ENCODE results near the gene ARHGAP32. TPM values are rescaled to one million over a fixed set of nuclear protein-coding genes. Genes with fewer than 3 reads are reported as not detected.

The ARHGAP32 gene
- total RNA-seq, 2 experiments from 2014 or later: not detected

- no peak overlapping the region for H3K27ac ChIP-seq (ENCODE audit: low read depth, low read length, poor library complexity, severe bottlenecking)
- H2AFZ ChIP-seq (ENCODE audit: low read length): no peak overlapping the region
- no peaks in the 10 kb centered on the region for H3K4me1 ChIP-seq (ENCODE audit: insufficient read depth, low read length, poor library complexity, severe bottlenecking)
- no peak overlapping the region for H3K4me2 ChIP-seq (ENCODE audit: low read length)
- H3K9me2 ChIP-seq (ENCODE audit: insufficient read depth, low read length): no peaks in the 10 kb centered on the region
- TF ChIP-seq CTCF (conservative IDR thresholded peaks at IDR 0.05; ENCODE audit: low read length) (no peak), EZH2phosphoT487 (IDR thresholded peaks at IDR 0.05; ENCODE audit: borderline replicate concordance, low read depth, low read length) (no peak)
- ChIA-PET POLR2A (no interaction called here), CTCF (ENCODE audit: unreplicated experiment) (no interaction called here)
- H3K9me3 ChIP-seq (ENCODE audit: low read length): no peaks in the 10 kb centered on the region
- no peaks in the 10 kb centered on the region for H4K20me1 ChIP-seq (ENCODE audit: insufficient read depth, low read length)
- H3K79me2 ChIP-seq (ENCODE audit: insufficient read depth, low read depth, low read length): no peaks in the 10 kb centered on the region
- intact Hi-C loops (cut with micrococcal nuclease; ENCODE audit: unreplicated experiment): no loop called here
- no peak overlapping the region for H3K4me3 ChIP-seq (ENCODE audit: low read depth, low read length, poor library complexity, severe bottlenecking)
- no TSS peak for BruUV-seq (replicated peaks)
- H3K36me3 ChIP-seq (ENCODE audit: insufficient read depth, low read length): no peaks in the 10 kb centered on the region
- no peak for DNase-seq (ENCODE audit: low spot score)
Measured at GRCh38 chr11:129237456-129237855, 45.3 kb upstream of the ARHGAP32 start.

GRCh38 chr11:129236850-129237249 lies 44.7 kb upstream of the ARHGAP32 start:
- no peak overlapping the region for H3K4me2 ChIP-seq (ENCODE audit: low read length)
- CTCF ChIA-PET (ENCODE audit: unreplicated experiment): no interaction called here
- BruUV-seq (replicated peaks): no TSS peak
- H3K79me2 ChIP-seq (ENCODE audit: insufficient read depth, low read depth, low read length): no peaks in the 10 kb centered on the region
- no peak overlapping the region for H2AFZ ChIP-seq (ENCODE audit: low read length)
- H3K9me3 ChIP-seq (ENCODE audit: low read length): no peaks in the 10 kb centered on the region
- no peak for TF ChIP-seq EZH2phosphoT487 (IDR thresholded peaks at IDR 0.05; ENCODE audit: borderline replicate concordance, low read depth, low read length)
- TF ChIP-seq CTCF (conservative IDR thresholded peaks at IDR 0.05; ENCODE audit: low read length): no peak
- no peak for DNase-seq (ENCODE audit: low spot score)
- intact Hi-C loops (cut with micrococcal nuclease; ENCODE audit: unreplicated experiment): no loop called here
- H4K20me1 ChIP-seq (ENCODE audit: insufficient read depth, low read length): no peaks in the 10 kb centered on the region
- H3K4me1 ChIP-seq (ENCODE audit: insufficient read depth, low read length, poor library complexity, severe bottlenecking): no peaks in the 10 kb centered on the region
- no peaks in the 10 kb centered on the region for H3K9me2 ChIP-seq (ENCODE audit: insufficient read depth, low read length)
- POLR2A ChIA-PET: interaction anchor here (0.6 to 0.8 kb wide), 2 partner anchors 9 to 85 kb away, joined by 3 read pairs; no protein-coding TSS in a partner anchor
- no peaks in the 10 kb centered on the region for H3K36me3 ChIP-seq (ENCODE audit: insufficient read depth, low read length)
- no peak overlapping the region for H3K4me3 ChIP-seq (ENCODE audit: low read depth, low read length, poor library complexity, severe bottlenecking)
- H3K27ac ChIP-seq (ENCODE audit: low read depth, low read length, poor library complexity, severe bottlenecking): no peak overlapping the region

- TF ChIP-seq EZH2phosphoT487 (IDR thresholded peaks at IDR 0.05; ENCODE audit: borderline replicate concordance, low read depth, low read length): no peak
- TF ChIP-seq CTCF (conservative IDR thresholded peaks at IDR 0.05; ENCODE audit: low read length): no peak
- no peak for DNase-seq (ENCODE audit: low spot score)
- ChIA-PET CTCF (ENCODE audit: unreplicated experiment) (no interaction called here), POLR2A (no interaction called here)
- Histone ChIP-seq H3K36me3 (ENCODE audit: insufficient read depth, low read length) (no peaks in the 10 kb centered on the region), H3K79me2 (ENCODE audit: insufficient read depth, low read depth, low read length) (no peaks in the 10 kb centered on the region), H2AFZ (ENCODE audit: low read length) (no peak overlapping the region), H4K20me1 (ENCODE audit: insufficient read depth, low read length) (no peaks in the 10 kb centered on the region), H3K4me1 (ENCODE audit: insufficient read depth, low read length, poor library complexity, severe bottlenecking) (no peaks in the 10 kb centered on the region), H3K4me2 (ENCODE audit: low read length) (no peak overlapping the region), H3K9me2 (ENCODE audit: insufficient read depth, low read length) (no peaks in the 10 kb centered on the region), H3K4me3 (ENCODE audit: low read depth, low read length, poor library complexity, severe bottlenecking) (no peak overlapping the region), H3K27ac (ENCODE audit: low read depth, low read length, poor library complexity, severe bottlenecking) (no peak overlapping the region), H3K9me3 (ENCODE audit: low read length) (no peaks in the 10 kb centered on the region)
- BruUV-seq (replicated peaks): no TSS peak
- intact Hi-C loops (cut with micrococcal nuclease; ENCODE audit: unreplicated experiment): no loop called here
Measured at GRCh38 chr11:129234978-129235377, 42.9 kb upstream of the ARHGAP32 start.
